OCI-LY1 (cell line): ENCODE data around the gene NUPR2.
"Not testable (repeated sequence)": the region's sequence is repeated elsewhere in the genome, so short reads cannot be mapped to it uniquely, and the experiment has no call there.

ENCODE experiments used
- H2AFZ ChIP-seq: fragments of 200-600 bp; sonication (generic), shearing (Covaris generic); 2 replicates; pipeline ENCODE4 v1.6.0; 2014; ENCODE audit warnings: antibody characterized with exemption, mild to moderate bottlenecking, low read length
- H3F3A ChIP-seq: fragments of 200-600 bp; sonication (generic), shearing (Covaris generic); 2 replicates; pipeline ENCODE4 v1.6.0; 2014; ENCODE audit warnings: mild to moderate bottlenecking, antibody characterized with exemption, low read length, moderate library complexity; ENCODE audit not compliant: insufficient read depth
- H3K27ac ChIP-seq: fragments of 200-600 bp; sonication (generic); 2 replicates; pipeline ENCODE4 v1.5.1; 2014; ENCODE audit warnings: low read length, mixed run types, mild to moderate bottlenecking, low read depth; ENCODE audit not compliant: poor library complexity, severe bottlenecking
- H3K27me3 ChIP-seq: fragments of 200-600 bp; sonication (generic); 2 replicates; pipeline ENCODE4 v1.6.0; 2014; ENCODE audit warnings: antibody characterized with exemption, mild to moderate bottlenecking, low read length, moderate library complexity; ENCODE audit not compliant: insufficient read depth
- H3K36me3 ChIP-seq: fragments of 200-600 bp; sonication (generic); 2 replicates; pipeline ENCODE4 v1.6.1; 2014; ENCODE audit warnings: mild to moderate bottlenecking, antibody characterized with exemption, low read length, moderate library complexity, mixed read lengths; ENCODE audit not compliant: insufficient read depth
- H3K4me1 ChIP-seq: fragments of 200-600 bp; sonication (generic); 2 replicates; pipeline ENCODE4 v1.5.1; 2014; ENCODE audit warnings: mild to moderate bottlenecking, low read length, moderate library complexity; ENCODE audit not compliant: insufficient read depth, severe bottlenecking
- H3K4me2 ChIP-seq: fragments of 200-600 bp; sonication (generic), shearing (Covaris generic); 2 replicates; pipeline ENCODE4 v1.6.1; 2014; ENCODE audit warnings: low read length
- H3K4me3 ChIP-seq: fragments of 200-600 bp; sonication (generic); 2 replicates; pipeline ENCODE4 v1.5.1; 2014; ENCODE audit warnings: low read length, low read depth, mild to moderate bottlenecking, mixed read lengths; ENCODE audit not compliant: poor library complexity, severe bottlenecking
- H3K79me2 ChIP-seq: fragments of 200-600 bp; shearing (Covaris generic); 2 replicates; pipeline ENCODE4 v1.6.1; 2016; ENCODE audit warnings: mixed run types, low read length, mixed read lengths; ENCODE audit not compliant: insufficient read depth
- H3K9ac ChIP-seq: fragments of 200-600 bp; sonication (generic), shearing (Covaris generic); 2 replicates; pipeline ENCODE4 v1.6.1; 2014; ENCODE audit warnings: mild to moderate bottlenecking, low read length, mixed read lengths
- H3K9me2 ChIP-seq: fragments of 200-600 bp; sonication (generic), shearing (Covaris generic); 2 replicates; pipeline ENCODE4 v1.6.1; 2014; ENCODE audit warnings: low read depth, mild to moderate bottlenecking, low read length, mixed read lengths
- H3K9me3 ChIP-seq: fragments of 200-600 bp; shearing (Covaris generic); 2 replicates; pipeline ENCODE4 v1.6.1; 2014; ENCODE audit warnings: low read length, mixed read lengths
- H4K20me1 ChIP-seq: fragments of 200-600 bp; sonication (generic), shearing (Covaris generic); 2 replicates; pipeline ENCODE4 v1.6.0; 2016; ENCODE audit warnings: mild to moderate bottlenecking, low read length; ENCODE audit not compliant: insufficient read depth
- CTCF ChIP-seq: fragments of 200-600 bp; sonication (generic), shearing (Covaris generic); IDR thresholded peaks from 2 replicates; pipeline ENCODE4 v1.5.1; 2017; ENCODE audit warnings: mild to moderate bottlenecking, antibody characterized with exemption, low read length, moderate library complexity, mixed read lengths
- EZH2 ChIP-seq: fragments of 200-600 bp; sonication (generic), shearing (Covaris generic); IDR thresholded peaks from 2 replicates; pipeline ENCODE4 v1.8.0; 2017; ENCODE audit warnings: borderline replicate concordance, mixed run types, mild to moderate bottlenecking, antibody characterized with exemption, low read length, moderate library complexity, mixed read lengths

NUPR2 gene

GRCh38 chr7:56115852-56116538 lies at the start of gene NUPR2:
Gene NUPR2, minus strand, starts transcription at chr7:56116417. Its CDS starts 103 bp downstream, at chr7:56116314.
- Histone ChIP-seq H3F3A (no peaks in the 10 kb centered on the region), H3K27me3 (no peaks in the 10 kb centered on the region), H3K27ac (no peak within 1 kb of the TSS), H3K4me3 (no peak within 1 kb of the TSS), H3K9me2 (no peaks in the 10 kb centered on the region), H3K79me2 (no peaks in the 10 kb centered on the region), H3K4me2 (no peak within 1 kb of the TSS), H3K9me3 (no peaks in the 10 kb centered on the region), H4K20me1 (no peaks in the 10 kb centered on the region), H3K4me1 (no peaks in the 10 kb centered on the region), H3K9ac (no peak within 1 kb of the TSS), H3K36me3 (no peaks in the 10 kb centered on the region), H2AFZ (no peak within 1 kb of the TSS)
- TF ChIP-seq EZH2 (no peak), CTCF (no peak)

- Histone ChIP-seq H2AFZ (no peak overlapping the region), H3K4me1 (no peaks in the 10 kb centered on the region), H3K9me3 (peaks cover 4% of the 10 kb centered on the region; the same call in 1 of the 2 replicates), H3K27me3 (no peaks in the 10 kb centered on the region), H3K4me2 (no peak overlapping the region), H3K9me2 (no peaks in the 10 kb centered on the region), H3F3A (no peaks in the 10 kb centered on the region), H3K9ac (no peak overlapping the region), H3K4me3 (no peak overlapping the region), H3K27ac (no peak overlapping the region), H3K36me3 (no peaks in the 10 kb centered on the region), H3K79me2 (no peaks in the 10 kb centered on the region), H4K20me1 (no peaks in the 10 kb centered on the region)
- no peak for TF ChIP-seq CTCF
Observed at GRCh38 chr7:56157238-56157790, 41.1 kb upstream of the NUPR2 start.

- not testable (repeated sequence) for H3K27ac ChIP-seq, H3K4me3 ChIP-seq, H3K9me3 ChIP-seq, H3K27me3 ChIP-seq, H3K9me2 ChIP-seq, H3F3A ChIP-seq, H3K79me2 ChIP-seq, H4K20me1 ChIP-seq, H3K4me1 ChIP-seq, H2AFZ ChIP-seq, H3K9ac ChIP-seq, H3K36me3 ChIP-seq, H3K4me2 ChIP-seq
Observed at GRCh38 chr7:56131062-56131461, 14.8 kb upstream of the NUPR2 start.
